NCI-H146 treated with DMSO at 0.1 percent for 48 hours (cell line): ENCODE measurements around the gene GAGE13.
"Not testable (repeated sequence)": the region's sequence is repeated elsewhere in the genome, so short reads cannot be mapped to it uniquely, and the experiment has no call there.

ENCODE experiments used
- DNase-seq: peaks from one replicate; lab custom pipeline; 2025; ENCODE audit not compliant: unreplicated experiment; lab: John Stamatoyannopoulos, UW

The GAGE13 gene

GRCh38 chrX:49330421-49330820 lies 961 bp upstream of the GAGE13 start:
- DNase-seq: not testable (repeated sequence)

DNA sequence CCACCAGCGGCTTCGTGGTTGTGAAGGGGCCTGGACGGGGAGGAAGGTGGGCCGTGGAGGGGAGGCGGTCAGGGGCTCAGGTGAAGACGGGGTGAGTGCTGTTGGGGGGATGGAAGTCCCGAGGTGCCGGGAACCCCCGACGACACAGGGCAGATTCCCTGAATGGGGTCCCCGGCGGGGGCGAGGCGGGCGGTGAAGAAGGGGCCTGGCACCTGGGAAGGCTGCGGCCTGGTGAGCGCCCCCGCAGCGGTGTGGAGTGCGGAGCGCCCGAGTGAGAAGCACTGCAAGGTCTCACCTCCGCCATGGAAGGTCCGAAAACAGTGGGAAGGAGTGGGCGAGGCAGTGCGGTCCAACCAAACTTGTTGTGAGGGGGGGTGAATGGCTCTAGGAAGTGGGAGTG lies 459 bp downstream of the GAGE13 start:
- DNase-seq: not testable (repeated sequence)

GRCh38 chrX:49341449-49341848 lies 10.1 kb downstream of the GAGE13 start:
- not testable (repeated sequence) for DNase-seq

DNA sequence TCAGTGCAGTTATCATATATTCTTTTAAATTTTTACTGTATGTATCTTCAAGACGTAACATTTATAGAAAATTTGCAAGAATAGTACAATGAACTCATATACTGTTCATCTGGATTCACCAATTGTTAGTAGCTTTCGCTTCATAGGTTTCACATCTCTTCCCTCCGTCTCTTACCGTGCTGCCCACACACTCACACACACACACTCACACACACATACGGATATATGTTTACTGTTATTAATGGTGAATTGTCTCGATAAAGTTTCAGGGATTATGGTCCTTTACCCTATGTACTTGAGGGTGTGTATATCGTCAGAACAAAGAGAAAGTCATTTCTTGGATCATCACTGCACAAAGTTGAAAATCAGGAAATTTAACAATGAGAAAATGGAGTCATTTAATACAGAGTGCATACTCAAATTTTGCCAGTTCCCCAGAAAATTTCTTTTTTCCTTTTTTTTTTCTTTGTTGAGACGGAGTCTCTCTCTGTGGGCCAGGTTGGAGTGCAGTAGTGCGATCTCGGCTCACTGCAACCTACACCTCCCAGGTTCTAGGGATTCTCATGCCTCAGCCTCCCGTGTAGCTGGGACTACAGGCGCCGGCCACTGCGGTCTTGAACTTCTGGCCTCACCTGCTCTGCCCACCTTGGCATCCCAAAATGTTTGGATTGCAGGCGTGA lies 13.3 kb downstream of the GAGE13 start:
- DNase-seq: not testable (repeated sequence)

GRCh38 chrX:49345402-49345801 lies 14.0 kb downstream of the GAGE13 start:
- DNase-seq: not testable (repeated sequence)

GRCh38 chrX:49346150-49346549 lies 14.8 kb downstream of the GAGE13 start:
- DNase-seq: not testable (repeated sequence)
